Subcutaneous adipose tissue (tissue), 4 donors: ENCODE data around the gene CRYZL1. TPM values are rescaled to one million over a fixed set of nuclear protein-coding genes. Genes with fewer than 3 reads are reported as not detected.

Source experiments
- CTCF ChIP-seq: fragments of 450-650 bp; IDR thresholded peaks from one replicate; pipeline ENCODE4 v1.5.1; 2016; ENCODE audit warnings: low read depth, mild to moderate bottlenecking, control low read depth, antibody characterized with exemption, moderate library complexity
- total RNA-seq, 4 donors: library from RNA; depleted of rRNA; stranded (reverse); fragments of >200 nt; gene quantifications; one replicate each; pipeline ENCODE4 v1.1.0, GENCODE V29; 2016

Gene CRYZL1
- total RNA-seq, result 10 to 100 TPM; 45.9 to 85.6 (median 69.2) TPM

GRCh38 chr21:33641352-33642026 lies at the start of gene CRYZL1:
CRYZL1 (minus strand) TSS chr21:33641741; CDS start chr21:33631551, 10,190 bp downstream.
- no peak for TF ChIP-seq CTCF

GRCh38 chr21:33690874-33691273 lies 49.3 kb upstream of the CRYZL1 start:
- TF ChIP-seq CTCF, result no peak

GRCh38 chr21:33688353-33688752 lies 46.8 kb upstream of the CRYZL1 start:
- TF ChIP-seq CTCF, result no peak

GRCh38 chr21:33687634-33688033 lies 46.1 kb upstream of the CRYZL1 start:
- no peak for TF ChIP-seq CTCF

- no peak for TF ChIP-seq CTCF
These were observed 44.8 kb upstream of the CRYZL1 start for GRCh38 chr21:33686386-33686785.

- no peak for TF ChIP-seq CTCF
These were observed 44.2 kb upstream of the CRYZL1 start for GRCh38 chr21:33685613-33686197.

GRCh38 chr21:33684923-33685560 lies 43.5 kb upstream of the CRYZL1 start:
- TF ChIP-seq CTCF, result no peak
